Astrocyte of the spinal cord (primary cell): Measurements from ENCODE around the gene SLC26A3.

Experiments used
- DNase-seq: peaks from one replicate; pipeline ENCODE4 v3.0.0; 2011; ENCODE audit warnings: low read depth, low spot score
- H3K4me3 ChIP-seq: 2 replicates; pipeline ENCODE4 v1.5.1; 2011; ENCODE audit warnings: low read depth, mild to moderate bottlenecking, low read length, moderate library complexity
- in situ Hi-C: cut with HindIII; loops from 2 replicates; pipeline ENCODE4 v1.10.0; 2017; ENCODE audit warnings: low sequenced_read_pairs
- TF ChIP-seq, protein P1 (sequence below): IDR thresholded peaks from 2 replicates; pipeline ENCODE4 v1.5.1; 2012; ENCODE audit warnings: low read depth, mild to moderate bottlenecking, low read length, inconsistent platforms

The SLC26A3 gene

DNA sequence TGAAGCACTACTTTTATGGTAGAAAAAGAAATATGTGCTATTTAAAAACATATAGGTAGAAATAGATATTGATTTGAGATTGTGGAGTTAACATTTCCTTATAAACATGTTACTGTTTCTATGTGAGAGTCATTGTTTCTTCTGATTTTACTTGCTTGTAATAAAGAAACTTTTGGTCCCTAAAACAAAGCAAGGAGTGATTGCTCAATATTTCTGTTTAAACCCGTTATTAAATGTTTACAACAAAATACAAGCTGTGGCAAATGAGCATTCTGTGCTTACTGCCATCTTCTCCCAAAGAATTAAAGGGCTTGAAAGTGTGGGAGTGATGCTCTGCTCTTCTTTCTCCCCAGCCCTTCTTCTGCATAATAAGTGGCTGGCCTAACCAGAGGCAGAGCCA is 81.7 kb downstream of the SLC26A3 start:
- TF ChIP-seq, protein P1, sequence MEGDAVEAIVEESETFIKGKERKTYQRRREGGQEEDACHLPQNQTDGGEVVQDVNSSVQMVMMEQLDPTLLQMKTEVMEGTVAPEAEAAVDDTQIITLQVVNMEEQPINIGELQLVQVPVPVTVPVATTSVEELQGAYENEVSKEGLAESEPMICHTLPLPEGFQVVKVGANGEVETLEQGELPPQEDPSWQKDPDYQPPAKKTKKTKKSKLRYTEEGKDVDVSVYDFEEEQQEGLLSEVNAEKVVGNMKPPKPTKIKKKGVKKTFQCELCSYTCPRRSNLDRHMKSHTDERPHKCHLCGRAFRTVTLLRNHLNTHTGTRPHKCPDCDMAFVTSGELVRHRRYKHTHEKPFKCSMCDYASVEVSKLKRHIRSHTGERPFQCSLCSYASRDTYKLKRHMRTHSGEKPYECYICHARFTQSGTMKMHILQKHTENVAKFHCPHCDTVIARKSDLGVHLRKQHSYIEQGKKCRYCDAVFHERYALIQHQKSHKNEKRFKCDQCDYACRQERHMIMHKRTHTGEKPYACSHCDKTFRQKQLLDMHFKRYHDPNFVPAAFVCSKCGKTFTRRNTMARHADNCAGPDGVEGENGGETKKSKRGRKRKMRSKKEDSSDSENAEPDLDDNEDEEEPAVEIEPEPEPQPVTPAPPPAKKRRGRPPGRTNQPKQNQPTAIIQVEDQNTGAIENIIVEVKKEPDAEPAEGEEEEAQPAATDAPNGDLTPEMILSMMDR, result no peak
- in situ Hi-C loops, result no loop called here

DNA sequence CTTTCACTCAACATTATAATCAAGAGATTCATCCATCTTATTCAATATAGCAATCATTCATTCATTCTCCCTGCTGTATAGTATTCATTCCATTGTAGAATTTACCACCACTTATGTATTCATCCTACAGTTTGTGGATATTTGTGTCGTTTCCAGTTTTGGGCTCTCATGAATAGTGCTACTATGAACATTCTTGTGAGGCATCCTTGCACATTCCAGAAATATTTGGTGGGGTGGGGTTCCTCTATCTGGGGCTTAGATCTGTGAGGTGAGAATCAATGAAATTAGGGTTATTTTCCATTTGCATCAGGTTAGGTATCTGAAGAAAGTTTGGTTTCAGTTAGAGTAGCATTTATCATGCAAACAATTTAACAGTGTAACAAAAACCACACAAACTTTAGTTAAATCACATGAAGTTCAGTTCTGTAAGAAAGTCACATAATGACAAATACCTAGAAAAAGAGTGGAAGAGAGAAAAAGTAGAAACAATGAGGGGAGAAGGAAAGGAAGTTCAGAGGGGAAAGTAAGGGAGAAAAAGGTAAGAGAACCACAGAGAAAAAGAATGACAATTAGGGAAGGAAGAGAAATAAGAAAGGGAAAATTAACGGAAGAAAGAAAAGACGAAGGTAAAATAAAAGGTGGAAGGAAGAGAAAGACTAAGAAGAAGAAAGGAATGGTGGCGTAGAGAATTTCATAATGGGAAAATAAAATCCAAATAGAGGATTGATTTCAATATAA is 84.4 kb downstream of the SLC26A3 start:
- DNase-seq, result no peak
- H3K4me3 ChIP-seq, result no peak overlapping the region
- TF ChIP-seq, protein P1, result no peak
- in situ Hi-C loops, result no loop called here

More for the DNA sequence above, 81.7 kb downstream of the SLC26A3 start:
- no peak overlapping the region for H3K4me3 ChIP-seq
- DNase-seq, result no peak

DNA sequence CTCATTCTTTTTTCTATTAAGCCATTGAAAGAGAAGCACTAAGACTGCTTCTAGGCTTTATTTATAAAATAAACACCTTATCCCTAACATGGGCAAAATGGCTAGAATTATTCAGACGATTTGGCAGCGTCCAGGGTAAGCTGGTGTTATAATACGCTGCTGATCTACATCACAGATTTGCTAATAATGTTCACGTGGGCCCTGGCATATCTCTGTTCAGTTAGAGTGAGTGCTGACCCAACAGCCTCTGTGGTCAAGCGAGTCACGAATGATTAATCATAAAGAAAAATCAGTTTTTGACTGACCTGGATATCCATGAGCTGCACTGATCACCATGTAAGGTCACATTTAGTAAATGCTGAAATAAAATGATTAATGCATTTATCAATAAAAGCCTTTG is 87.5 kb downstream of the SLC26A3 start:
- TF ChIP-seq, protein P1, result no peak
- no peak for DNase-seq
- no peak overlapping the region for H3K4me3 ChIP-seq
- in situ Hi-C loops, result no loop called here
